Activated CD8-positive, alpha-beta memory T cell treated with anti-CD3 and anti-CD28 coated beads, Interleukin-2, amount 50 U/mL, for 24 hours (primary cell): ENCODE measurements around the gene P3H1.
"Not testable (repeated sequence)": the region's sequence is repeated elsewhere in the genome, so short reads cannot be mapped to it uniquely, and the experiment has no call there.

Experiments used
- DNase-seq: peaks from one replicate; pipeline ENCODE4 v3.0.0-alpha.2; 2020; ENCODE audit errors: extremely low read depth

The P3H1 gene, protein sequence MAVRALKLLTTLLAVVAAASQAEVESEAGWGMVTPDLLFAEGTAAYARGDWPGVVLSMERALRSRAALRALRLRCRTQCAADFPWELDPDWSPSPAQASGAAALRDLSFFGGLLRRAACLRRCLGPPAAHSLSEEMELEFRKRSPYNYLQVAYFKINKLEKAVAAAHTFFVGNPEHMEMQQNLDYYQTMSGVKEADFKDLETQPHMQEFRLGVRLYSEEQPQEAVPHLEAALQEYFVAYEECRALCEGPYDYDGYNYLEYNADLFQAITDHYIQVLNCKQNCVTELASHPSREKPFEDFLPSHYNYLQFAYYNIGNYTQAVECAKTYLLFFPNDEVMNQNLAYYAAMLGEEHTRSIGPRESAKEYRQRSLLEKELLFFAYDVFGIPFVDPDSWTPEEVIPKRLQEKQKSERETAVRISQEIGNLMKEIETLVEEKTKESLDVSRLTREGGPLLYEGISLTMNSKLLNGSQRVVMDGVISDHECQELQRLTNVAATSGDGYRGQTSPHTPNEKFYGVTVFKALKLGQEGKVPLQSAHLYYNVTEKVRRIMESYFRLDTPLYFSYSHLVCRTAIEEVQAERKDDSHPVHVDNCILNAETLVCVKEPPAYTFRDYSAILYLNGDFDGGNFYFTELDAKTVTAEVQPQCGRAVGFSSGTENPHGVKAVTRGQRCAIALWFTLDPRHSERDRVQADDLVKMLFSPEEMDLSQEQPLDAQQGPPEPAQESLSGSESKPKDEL

DNA sequence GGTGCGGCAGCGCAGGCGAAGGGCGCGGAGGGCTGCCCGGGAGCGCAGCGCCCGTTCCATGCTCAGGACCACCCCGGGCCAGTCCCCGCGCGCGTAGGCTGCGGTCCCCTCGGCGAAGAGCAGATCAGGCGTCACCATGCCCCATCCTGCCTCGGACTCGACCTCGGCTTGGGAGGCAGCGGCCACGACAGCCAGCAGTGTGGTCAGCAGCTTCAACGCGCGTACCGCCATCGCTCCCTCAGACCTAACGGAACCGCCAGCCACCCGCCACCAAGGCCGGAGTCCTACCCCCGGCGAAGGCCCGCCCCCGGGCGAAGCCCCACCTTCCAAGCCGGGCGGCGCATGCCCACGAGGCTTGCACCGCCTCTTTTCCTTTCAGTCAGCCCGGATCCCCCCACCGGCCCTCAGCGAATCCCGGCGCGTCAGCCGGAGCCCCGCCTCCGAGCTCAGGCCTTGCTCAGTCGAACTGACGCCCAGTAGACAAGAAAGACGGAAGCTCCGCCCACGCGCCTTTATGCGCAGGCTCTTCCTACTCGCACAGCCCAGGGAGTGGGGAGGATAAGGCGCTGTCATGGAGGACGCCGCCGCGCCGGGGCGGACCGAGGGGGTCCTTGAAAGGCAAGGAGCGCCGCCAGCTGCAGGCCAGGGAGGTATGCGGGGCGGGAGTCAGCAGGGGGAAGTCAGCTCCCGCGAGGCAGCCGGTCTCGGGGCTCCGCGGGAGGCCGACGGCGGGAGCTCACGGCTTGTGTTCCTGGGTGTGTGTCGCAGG is at the start of gene P3H1, which contains the start of gene C1orf50:
TSS of gene P3H1 (minus strand) at position 288 of the 769 bp plus-strand sequence. CDS start at position 231, 57 bp downstream.
TSS of gene C1orf50 (plus strand) at position 509 of the 769 bp plus-strand sequence. CDS start at position 572, 63 bp downstream.
- DNase-seq: peak; percentile 99

DNA sequence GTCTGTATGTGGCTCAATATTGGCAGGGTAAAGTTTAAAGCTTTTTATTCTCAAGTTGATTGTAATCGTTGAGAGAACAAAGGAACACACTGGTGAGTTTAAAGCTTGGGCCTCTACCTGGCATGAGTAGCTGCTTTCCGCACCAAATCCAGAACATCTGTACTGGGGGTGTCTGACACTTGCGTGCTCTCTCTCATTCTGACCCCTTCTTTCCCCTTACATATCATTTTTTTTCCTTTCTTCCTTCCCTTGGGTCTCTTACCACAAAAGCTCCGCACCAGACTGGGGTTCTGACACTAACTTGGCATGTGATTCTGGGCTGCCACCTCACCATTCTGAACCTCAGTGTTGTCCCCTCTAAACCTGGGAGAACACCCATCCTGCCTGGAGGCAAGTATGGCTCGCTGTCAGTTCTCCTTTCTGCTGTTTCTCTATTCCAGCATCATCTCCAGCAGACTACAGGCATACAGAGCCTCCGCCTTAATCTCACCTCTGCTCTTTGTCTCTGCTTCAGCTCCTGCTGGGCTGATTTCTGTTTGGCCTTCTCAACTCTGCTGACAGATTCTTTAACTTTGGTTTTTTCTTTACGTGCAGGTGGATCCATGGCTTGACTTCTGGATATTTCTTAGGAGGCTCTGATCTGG is 49.2 kb upstream of the P3H1 start:
- DNase-seq: no peak

DNA sequence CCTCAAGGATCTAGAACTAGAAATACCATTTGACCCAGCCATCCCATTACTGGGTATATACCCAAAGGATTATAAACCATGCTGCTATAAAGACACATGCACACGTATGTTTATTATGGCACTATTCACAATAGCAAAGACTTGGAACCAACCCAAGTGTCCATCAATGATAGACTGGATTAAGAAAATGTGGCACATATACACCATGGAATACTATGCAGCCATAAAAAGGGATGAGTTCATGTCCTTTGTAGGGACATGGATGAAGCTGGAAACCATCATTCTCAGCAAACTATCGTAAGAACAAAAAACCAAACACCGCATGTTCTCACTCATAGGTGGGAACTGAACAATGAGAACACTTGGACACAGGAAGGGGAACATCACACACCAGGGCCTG is 48.0 kb upstream of the P3H1 start:
- DNase-seq: not testable (repeated sequence)

DNA sequence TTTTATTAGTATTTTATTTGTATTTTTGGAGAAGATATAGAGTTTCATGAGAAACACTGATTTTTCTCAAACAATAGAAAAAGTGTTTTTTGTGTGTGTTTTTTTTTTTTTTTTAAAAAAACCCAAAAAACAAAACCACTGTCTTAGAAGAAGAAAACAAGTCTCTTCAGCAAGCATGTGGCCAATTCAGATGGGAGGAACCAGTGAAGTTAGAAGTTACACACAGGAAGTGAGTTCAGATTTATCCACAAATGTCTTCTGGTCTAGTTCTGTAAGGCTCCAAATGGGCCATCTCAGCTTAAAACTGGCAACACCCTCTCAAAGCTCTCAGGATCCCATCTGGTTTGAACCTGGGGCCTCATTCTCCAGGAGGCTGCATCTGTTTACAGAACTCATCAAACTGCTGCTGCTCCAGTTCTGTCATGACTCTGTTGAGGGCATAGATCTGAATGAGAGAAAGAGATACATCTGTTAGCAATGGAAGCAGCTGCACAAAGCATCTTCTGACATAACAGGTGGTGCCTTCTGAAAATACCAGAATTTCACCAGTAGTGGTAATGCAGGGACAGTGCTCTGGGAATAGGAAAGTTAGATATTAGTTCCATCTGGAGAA is 40.3 kb upstream of the P3H1 start:
- DNase-seq: no peak

DNA sequence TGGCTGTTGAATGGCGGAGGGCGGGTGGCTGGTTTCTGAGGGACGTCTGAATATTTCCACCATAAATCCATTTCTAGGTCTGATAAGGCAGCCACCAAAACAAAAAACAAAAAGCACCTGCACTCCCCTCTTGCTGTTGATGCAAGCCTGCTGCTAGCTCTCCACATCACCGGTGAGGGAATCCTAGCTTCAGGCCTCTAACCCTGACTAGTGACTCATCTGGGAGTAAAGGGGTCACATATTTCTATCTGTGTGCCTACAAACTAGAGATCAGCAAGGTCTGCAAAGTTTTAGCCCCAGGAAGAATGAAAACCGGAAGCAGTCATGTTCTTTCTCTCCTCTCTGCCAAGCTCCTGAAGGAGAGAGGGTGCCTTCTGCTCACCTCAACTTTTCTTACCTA is 39.8 kb upstream of the P3H1 start:
- DNase-seq: no peak

DNA sequence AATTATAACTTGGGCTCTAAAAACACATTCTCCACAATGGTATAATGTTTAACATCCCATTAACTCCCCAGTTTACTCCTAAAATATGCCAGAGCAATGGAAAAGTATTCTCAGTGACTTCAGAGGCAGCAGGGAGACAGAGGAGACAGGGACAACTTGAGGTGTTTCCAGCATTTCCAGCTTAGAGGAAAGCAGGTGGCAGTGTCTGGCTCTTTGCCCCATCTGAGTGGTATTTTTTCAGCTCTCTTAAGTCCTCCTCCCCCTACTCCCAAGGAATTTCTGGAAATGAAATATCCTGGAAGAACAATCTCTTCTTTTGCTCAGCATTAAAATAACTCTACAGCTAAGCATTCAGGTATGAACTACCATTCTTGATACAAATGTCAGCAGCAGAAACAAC is 39.3 kb upstream of the P3H1 start:
- DNase-seq: no peak

DNA sequence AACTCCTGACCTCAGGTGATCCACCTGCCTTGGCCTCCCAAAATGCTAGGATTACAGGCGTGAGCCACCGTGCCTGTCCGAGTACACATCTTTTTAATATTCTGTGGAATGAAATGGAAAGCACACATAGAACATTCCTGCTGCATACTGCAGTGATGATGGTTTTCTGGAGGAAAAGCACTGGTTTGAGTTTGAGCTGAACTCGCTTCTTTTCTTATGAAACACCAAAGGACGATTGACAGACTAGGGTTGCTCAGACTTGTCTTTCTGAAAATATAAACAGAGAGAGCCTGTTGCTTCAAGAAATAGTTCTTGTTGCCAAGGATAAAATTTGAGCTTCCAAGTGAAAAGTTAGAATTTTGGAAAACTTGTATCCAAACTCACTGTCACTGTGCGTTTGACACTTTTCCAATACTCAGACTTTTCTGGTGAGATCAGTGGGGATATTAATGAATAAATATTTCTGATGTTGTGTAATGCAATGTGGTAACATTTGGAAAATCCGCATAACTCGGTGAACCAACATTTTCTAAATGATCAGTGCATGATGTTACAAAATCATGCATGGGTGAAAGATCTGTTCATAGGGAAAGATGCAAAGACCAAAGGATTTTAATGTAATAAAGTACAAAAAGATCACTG is 35.1 kb upstream of the P3H1 start:
- no peak for DNase-seq

DNA sequence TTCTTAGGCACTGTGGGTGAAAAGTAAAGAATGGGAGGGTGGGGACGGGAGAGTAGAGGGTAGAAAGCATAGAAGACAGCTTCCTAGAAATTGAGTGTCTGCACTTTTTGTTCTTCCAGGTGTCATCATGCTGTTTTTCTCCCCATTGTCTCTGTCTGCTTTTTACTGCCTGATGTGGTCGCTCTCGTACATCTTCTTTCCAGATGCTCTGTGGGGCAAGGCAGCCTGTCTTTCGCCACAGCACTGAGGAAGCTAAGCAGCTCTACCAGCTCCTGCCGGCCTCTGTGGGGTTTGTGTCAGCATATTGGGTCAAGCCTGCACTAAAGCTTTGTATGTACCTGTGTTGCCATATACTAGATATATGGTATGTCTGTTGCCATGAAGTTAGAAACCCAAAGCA is 31.2 kb upstream of the P3H1 start:
- no peak for DNase-seq

DNA sequence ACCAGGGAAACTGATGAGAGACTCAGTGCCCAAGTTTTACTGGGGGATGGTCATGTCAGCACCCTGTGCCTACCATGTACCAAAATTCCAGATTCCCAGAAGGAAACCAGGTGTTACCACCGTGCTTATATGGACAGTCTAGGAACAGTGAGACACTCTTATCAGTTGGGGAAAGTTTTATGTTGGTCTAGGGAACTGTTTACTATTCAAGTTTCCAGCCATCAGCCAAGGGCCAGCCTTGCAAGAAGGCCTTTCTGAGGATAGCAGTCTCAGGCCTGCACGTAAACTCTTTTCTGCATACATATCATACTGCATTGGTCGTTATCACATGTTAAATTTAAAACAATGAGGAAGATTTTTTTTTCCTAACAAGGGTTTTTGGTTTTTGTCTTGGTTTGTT is 30.6 kb upstream of the P3H1 start:
- no peak for DNase-seq

DNA sequence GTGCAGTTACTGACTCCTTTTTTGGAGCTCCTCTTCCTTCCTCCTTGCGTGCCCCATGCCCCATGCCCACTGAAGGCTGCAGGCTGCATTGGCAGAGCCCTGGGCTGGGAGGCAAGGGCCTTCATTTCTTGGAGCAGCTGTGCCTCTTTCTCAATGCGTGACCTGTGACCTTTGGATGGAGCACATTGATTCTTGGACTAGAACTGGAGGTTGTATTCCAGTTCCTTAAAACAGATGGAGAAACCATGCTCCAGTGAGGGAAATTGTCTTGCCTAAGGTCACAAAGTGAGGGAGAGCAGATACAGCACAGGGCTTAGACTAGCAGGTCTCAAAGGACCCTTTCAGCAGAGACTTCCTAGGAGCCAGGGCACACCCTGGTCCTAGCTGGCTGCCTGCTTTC is 27.0 kb upstream of the P3H1 start:
- DNase-seq: no peak

DNA sequence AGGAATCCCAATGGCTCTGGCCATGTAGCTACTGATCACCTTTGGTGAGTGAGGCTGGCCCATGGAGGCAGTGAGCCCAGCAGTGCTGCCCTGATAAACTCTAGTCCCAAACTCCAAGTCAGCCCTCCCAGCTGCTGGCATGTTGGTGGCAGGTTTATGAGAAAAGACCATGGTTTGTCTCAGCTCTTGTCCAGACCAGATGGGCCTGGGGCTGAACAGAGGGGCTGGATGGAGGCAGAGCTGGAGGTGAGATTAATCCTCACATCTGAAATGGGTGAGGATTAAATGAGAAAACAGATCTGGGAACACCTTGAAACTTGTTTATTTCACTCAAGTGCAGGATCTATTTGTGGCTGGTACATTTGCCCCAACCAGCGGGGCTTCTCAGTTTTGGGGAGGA is 21.2 kb upstream of the P3H1 start:
- no peak for DNase-seq

DNA sequence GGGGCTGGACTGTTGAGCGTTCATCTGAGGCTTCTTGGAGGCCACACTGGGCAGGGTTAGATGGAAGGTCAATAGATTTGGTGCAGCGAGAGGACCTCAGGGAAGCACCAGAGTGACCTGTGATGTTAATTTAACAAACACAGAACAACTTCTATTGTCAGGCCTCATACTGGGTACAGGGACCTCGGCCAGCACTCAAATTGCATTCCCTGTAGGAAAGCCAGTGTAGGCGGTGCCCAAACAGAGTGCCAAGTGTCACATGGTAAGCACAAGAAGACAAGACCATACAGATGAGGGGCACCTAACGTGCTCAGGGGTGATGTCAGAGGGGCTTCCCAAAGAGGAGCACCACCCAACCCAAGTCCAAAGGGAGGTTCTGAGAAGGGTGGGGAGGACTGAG is 19.3 kb upstream of the P3H1 start:
- no peak for DNase-seq

DNA sequence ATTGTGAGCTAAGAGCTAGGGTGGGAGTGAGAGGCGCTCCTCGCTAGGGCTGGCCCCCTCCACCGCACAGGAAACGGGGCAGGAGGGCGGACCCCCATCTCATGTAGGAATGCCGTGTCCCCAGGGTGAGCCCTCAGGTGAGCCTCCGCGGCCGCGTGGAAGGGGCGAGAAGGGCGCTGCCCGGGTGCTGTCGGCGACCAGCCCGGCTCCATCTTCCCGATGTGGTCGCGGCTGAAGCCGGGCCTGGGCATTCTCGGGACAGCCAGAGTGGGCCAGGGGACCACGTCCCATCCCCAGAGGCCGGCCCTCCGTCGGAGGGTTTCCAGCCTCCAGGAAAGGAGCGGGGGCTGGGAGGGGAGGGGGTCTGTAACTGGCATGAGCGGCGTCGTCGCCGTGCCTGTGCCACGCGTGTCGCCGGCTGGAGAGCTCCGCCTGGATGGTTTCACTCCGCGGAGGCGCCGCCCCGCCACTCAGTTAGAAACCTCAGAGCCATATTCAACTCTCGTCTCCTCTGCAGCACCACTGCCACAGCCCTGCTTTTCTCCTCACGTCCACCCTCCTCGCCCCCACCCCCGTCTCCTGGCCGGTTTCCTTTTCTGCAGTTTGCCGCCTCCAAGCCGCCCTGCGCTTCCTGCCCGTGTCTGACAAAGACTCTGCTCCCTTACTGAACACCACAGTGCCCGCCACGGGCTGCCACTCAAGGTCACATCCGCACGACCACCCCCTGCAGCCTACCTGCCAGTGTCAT is 18.3 kb upstream of the P3H1 start, which contains the start of gene TMEM269:
TSS of gene TMEM269 (plus strand) at position 46 of the 748 bp plus-strand sequence. CDS start 4,903 bp downstream, outside the sequence.
- no peak for DNase-seq

DNA sequence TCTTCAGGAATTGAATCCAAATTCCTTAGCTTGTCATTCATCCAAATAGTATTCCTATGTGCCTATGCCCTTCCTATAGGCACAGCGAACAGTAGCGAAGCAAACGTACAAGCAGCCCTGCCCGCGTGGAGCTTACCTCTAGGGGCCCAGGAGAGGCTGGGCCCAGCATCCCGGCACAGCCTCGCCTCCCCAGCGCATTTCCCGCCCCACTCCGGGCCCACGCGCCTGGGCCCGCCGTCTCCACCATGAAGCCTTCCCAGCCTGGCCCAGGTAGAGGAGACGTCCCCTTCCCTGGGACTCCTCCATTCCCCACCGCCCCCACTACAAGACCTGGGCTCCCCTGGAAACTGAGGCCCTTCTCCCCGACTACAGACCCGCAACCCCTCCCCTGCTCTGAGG is 17.7 kb upstream of the P3H1 start:
- DNase-seq: no peak

DNA sequence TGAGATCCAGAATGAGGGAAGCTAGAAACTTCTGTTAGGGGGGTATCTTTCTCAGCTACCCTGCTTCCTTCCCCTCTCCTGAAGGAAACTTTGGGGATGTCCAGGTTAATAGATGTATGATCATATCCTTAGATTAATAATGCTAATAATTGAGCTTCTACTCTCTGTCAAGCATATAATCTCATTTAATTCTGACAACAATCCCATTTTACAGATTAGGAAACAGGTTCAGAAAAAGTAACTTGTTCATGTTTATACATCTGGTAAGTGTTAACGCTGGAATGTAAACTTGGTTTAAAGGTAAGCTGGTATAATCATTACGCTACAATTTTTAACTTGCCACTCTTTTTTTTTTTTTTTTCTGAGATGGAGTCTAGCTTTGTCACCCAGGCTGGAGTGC is 16.3 kb upstream of the P3H1 start:
- DNase-seq: no peak

DNA sequence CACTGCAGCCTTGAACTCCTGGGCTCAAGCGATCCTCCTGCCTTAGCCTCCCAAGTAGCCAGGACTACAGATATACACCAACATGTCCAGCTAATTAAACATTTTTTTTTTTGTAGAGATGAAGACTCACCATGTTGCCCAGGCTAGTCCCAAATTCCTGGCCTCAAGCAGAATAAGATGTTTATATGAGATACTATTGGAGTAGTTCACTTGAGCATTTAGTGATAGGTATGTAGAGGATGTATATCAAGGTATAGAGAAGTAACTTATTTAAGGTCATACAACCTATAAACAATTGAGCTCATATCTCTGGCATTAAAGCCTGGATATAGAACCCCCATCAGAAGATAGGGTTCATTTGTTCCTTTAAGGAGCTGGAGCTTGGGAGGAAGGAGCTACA is 13.3 kb upstream of the P3H1 start:
- no peak for DNase-seq

DNA sequence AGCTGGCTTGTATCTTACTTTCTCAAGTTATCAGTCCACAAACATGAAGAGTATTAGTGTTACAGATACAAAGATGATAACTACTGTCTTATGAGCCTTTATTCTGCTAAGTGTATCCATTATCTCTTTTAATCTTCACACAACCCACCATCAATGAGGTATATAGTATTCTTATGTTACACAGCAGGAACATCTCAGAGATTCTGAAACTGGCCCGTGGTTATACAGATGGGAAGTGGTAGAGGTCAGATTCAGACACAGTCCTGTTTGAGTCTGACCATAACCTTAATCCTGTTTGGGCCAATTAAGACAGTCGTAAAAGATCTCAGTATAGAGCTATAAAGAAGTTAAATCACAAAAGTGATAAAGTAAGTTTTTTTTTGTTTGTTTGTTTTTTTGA is 12.9 kb upstream of the P3H1 start:
- no peak for DNase-seq

DNA sequence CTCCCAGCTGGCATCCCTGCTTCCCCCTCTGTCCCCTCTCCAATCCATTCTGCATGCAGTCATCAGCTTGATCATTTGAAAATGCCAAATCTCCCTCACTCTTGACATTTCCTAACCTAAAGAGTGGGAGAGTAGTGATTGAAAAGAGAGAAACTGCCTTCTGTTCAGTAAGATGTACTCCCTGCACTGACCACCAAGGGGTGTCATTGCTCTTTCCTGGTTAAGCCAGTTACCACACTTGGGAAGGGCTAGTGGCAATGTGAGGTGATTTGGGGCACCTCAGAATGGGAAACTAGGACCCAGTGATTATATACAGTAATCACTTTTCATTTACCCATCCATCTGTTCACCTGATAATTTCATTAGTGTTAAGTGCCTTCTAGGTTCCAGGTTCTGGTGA is 11.0 kb upstream of the P3H1 start:
- DNase-seq: no peak

DNA sequence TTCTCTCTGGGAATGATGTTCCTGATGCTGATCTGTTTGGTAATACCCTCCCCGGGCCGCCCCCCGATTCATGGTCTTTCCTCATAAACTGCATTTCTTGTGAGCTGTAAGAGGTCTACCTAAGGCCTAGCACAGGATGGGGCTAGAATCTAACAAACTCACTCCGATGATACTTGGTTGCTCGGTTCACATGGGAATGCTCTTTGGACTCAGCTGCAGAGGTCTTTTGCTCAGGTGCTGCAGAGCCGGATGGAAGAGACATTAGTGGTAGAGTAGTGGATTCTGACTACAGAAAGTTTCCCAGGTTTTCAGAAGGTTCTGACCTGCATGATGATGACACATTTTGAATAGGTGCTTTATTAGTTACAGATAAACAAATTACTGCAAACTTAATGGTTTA is 9.7 kb upstream of the P3H1 start:
- no peak for DNase-seq

DNA sequence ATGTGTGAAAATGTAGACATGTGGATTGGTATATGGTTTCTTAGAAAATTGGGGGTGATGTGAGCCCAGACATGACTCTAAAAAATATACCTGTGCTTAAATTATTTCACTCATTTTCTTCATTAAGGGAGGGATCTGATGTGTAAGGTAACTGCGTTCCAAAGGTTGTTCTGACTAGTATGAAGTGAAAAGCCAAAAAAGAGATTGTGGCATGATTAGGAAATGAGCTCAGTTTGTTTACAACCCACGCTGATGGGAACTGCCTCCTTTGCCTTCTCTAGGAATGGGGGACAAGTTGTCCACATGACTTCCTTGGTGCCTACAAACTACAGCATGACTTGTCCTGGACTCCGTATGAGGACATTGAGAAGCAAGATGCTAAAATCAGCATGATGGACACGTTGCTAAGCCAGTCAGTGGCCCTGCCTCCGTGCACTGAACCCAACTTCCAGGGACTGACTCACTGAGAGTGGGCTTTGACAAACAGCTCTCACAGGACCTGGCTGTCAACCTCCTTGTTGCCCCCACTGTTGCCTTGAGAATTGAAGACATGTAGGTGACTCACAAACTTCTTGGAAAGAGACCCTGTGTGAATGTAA is 8.2 kb upstream of the P3H1 start:
- no peak for DNase-seq
